Brain microvascular endothelial cell (primary cell): ENCODE measurements around the gene TMEM190.
A peak's percentile ranks its signal among the peaks of the same experiment; 100 is the strongest.
"Not testable (repeated sequence)": the region's sequence is repeated elsewhere in the genome, so short reads cannot be mapped to it uniquely, and the experiment has no call there.

Source experiments
- DNase-seq: peaks from one replicate; pipeline ENCODE4 v3.0.0-alpha.2; 2020
- H3K27ac ChIP-seq: fragments of 250-450 bp; sonication (Bioruptor Pico); 2 replicates; pipeline ENCODE4 v1.5.1; 2020; ENCODE audit warnings: mild to moderate bottlenecking, moderate library complexity
- H3K27me3 ChIP-seq: fragments of 250-450 bp; sonication (Bioruptor Pico); replicated peaks from 2 replicates; pipeline ENCODE4 v1.5.1; 2020; ENCODE audit warnings: mild to moderate bottlenecking
- H3K36me3 ChIP-seq: fragments of 250-450 bp; sonication (Bioruptor Pico); replicated peaks from 2 replicates; pipeline ENCODE4 v1.5.1; 2020; ENCODE audit warnings: mild to moderate bottlenecking
- H3K4me3 ChIP-seq: 2 replicates; pipeline ENCODE4 v1.5.1; 2011; ENCODE audit warnings: low read depth, mild to moderate bottlenecking, control low read depth, low read length, moderate library complexity
- in situ Hi-C: cut with HindIII; loops from 2 replicates; pipeline ENCODE4 v1.10.0; 2017; ENCODE audit warnings: low sequenced_read_pairs, low pct_ligation_motif_present
- TF ChIP-seq, protein P1 (sequence below): IDR thresholded peaks from 2 replicates; pipeline ENCODE4 v1.5.1; 2011; ENCODE audit warnings: low read depth, mild to moderate bottlenecking, moderate library complexity, low read length, control low read depth, inconsistent platforms; ENCODE audit errors: missing control alignments

TMEM190 gene

DNA sequence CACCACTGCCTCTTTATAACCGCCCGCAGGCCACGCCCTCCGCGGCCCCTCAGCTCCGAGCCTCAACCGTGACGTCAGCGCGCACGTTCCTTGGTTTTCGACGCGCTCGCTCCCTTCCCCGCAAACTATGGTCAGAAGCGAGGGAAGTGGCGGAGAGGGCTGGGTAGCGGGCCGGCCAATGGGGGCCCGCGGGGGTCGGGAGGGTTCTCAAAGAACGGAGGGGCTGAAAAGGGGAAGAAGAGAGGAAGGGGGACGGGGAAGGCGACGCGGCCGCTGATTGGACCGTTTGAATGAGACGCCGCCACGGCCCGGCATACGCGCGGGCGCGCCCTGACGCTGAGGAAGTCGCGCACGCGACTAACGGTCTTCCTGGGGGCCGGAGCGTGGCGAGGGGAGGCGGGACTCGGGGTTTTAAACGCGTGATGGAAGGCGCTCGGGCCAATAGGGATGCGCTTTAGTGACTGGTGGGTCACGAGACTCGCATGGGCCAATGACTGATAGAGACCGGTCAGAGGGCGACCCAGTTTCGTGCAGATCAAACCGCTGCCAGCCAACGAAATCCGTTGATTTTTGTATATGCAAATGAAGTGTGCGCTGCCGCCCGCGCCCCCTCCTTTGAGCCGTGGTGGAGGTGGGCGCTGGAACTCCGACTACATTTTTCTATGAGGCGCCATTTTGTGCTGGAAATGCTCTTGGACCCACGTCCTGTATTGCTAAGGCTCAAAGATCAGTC is 31.3 kb downstream of the TMEM190 start:
- Histone ChIP-seq H3K4me3 (peak overlapping the region; percentile 83), H3K27me3 (no peaks in the 10 kb centered on the region), H3K27ac (peak overlapping the region; percentile 93), H3K36me3 (peaks cover 20% of the 10 kb centered on the region)
- TF ChIP-seq, protein P1, sequence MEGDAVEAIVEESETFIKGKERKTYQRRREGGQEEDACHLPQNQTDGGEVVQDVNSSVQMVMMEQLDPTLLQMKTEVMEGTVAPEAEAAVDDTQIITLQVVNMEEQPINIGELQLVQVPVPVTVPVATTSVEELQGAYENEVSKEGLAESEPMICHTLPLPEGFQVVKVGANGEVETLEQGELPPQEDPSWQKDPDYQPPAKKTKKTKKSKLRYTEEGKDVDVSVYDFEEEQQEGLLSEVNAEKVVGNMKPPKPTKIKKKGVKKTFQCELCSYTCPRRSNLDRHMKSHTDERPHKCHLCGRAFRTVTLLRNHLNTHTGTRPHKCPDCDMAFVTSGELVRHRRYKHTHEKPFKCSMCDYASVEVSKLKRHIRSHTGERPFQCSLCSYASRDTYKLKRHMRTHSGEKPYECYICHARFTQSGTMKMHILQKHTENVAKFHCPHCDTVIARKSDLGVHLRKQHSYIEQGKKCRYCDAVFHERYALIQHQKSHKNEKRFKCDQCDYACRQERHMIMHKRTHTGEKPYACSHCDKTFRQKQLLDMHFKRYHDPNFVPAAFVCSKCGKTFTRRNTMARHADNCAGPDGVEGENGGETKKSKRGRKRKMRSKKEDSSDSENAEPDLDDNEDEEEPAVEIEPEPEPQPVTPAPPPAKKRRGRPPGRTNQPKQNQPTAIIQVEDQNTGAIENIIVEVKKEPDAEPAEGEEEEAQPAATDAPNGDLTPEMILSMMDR: no peak
- in situ Hi-C loops: no loop called here
- DNase-seq: peak; percentile 99

DNA sequence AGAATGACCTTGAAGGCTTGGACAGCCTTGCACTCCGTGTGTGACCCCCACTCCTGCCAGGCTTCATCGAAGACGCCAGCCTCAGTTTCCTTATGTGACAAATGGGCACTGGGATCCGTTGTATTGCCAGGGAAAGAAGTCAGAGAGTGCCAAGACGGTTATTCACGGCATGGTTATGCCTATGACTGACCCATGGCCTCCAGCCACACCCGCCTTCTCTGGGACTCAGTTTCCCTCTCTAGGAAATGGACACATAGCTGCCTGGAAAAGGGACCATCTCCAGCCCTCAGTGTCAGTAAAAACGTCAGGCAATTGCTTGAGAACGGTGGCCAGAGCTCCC is 31.9 kb downstream of the TMEM190 start:
- TF ChIP-seq, protein P1: no peak
- DNase-seq: no peak
- Histone ChIP-seq H3K27ac (peak overlapping the region; percentile 93), H3K4me3 (peak overlapping the region; percentile 48), H3K36me3 (peaks cover 20% of the 10 kb centered on the region), H3K27me3 (no peaks in the 10 kb centered on the region)
- in situ Hi-C loops: no loop called here

DNA sequence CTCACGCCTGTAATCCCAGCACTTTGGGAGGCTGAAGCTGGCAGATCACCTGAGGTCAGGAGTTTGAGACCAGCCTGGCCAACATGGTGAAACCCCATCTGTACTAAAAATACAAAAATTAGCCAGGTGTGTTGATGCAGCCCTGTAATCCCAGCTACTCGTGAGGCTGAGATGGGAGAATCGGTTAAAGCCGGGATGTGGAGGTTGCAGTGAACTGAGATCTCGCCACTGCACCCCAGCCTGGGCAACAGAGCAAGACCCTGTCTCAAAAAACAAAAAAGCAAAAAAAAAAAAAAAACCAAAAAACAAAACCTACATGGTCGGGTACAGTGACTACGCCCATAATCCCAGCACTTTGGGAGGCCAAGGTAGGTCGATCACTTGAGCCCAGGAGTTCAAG is 32.6 kb downstream of the TMEM190 start:
- H3K36me3 ChIP-seq: peaks cover 15% of the 10 kb centered on the region
- H3K27ac ChIP-seq, H3K4me3 ChIP-seq, H3K27me3 ChIP-seq, DNase-seq, in situ Hi-C loops: not testable (repeated sequence)

GRCh38 chr19:55410168-55410567 is 33.5 kb downstream of the TMEM190 start:
- Histone ChIP-seq H3K36me3 (peaks cover 11% of the 10 kb centered on the region), H3K27me3 (no peaks in the 10 kb centered on the region), H3K27ac (no peak overlapping the region), H3K4me3 (no peak overlapping the region)
- no peak for DNase-seq
- TF ChIP-seq, protein P1: no peak
- in situ Hi-C loops: no loop called here

GRCh38 chr19:55418185-55418584 is 41.6 kb downstream of the TMEM190 start:
- in situ Hi-C loops: no loop called here
- no peaks in the 10 kb centered on the region for H3K36me3 ChIP-seq
- H3K27ac ChIP-seq: no peak overlapping the region
- TF ChIP-seq, protein P1: peak; percentile 81
- peak; percentile 80 for DNase-seq
- H3K27me3 ChIP-seq: no peaks in the 10 kb centered on the region
- no peak overlapping the region for H3K4me3 ChIP-seq

- in situ Hi-C loops: no loop called here
Observed at GRCh38 chr19:55419103-55419502, 42.5 kb downstream of the TMEM190 start.

More at GRCh38 chr19:55419103-55419502, 42.5 kb downstream of the TMEM190 start:
- TF ChIP-seq, protein P1: no peak
- Histone ChIP-seq H3K36me3 (no peaks in the 10 kb centered on the region), H3K27me3 (no peaks in the 10 kb centered on the region), H3K4me3 (no peak overlapping the region), H3K27ac (no peak overlapping the region)
- no peak for DNase-seq
